K562 (cell line): Measurements from ENCODE around the gene STON1. TPM values are rescaled to one million over a fixed set of nuclear protein-coding genes. Genes with fewer than 3 reads are reported as not detected.

Experiments used
- ATAC-seq: fragments of 200-7000 bp; cut with Tn5 transposase; 3 replicates; pipeline ENCODE4 v1.9.1; 2020; ENCODE audit warnings: moderate library complexity
- BruUV-seq: library from RNA; stranded (reverse); fragments of 400-500 nt; replicated peaks from 2 replicates; lab custom pipeline; 2021; lab: Mats Ljungman, UMichigan
- CTCF ChIA-PET: fragments of 300-600 bp; formaldehyde crosslinking; extraction: SDS; loops from one replicate; lab custom pipeline; 2021; ENCODE audit warnings: low intra/inter-chr PET ratio; lab: Yijun Ruan, JAX
- POLR2A ChIA-PET: fragments of 300-600, 350-650 bp; sonication (Branson Sonifier 250); formaldehyde crosslinking; extraction: SDS; loops from one replicate; lab custom pipeline; 2021; ENCODE audit warnings: antibody characterized with exemption, inconsistent platforms; lab: Yijun Ruan, JAX
- DNase-seq, 4 experiments: peaks; one replicate each; pipeline versions ENCODE4 v3.0.0 to v3.0.0-alpha.2; 2011 to 2018; ENCODE audit warnings: low spot score in 3 of 4, mixed read lengths in 3 of 4; ENCODE audit errors: extremely low read depth in 1 of 4
- FAIRE-seq: peaks from 2 replicates; lab custom pipeline; 2011; peaks lifted over from hg19 to GRCh38; lab: Jason Lieb, UNC
- H2AFZ ChIP-seq: 2 replicates; pipeline ENCODE4 v1.6.0; 2011; ENCODE audit warnings: low read depth, low read length, control low read depth, inconsistent platforms
- H3K27ac ChIP-seq: fragments of 200-600 bp; 3 replicates; pipeline ENCODE4 v1.8.0; 2011; ENCODE audit warnings: low read depth, mild to moderate bottlenecking, control low read depth, inconsistent platforms, low read length, moderate library complexity, mixed read lengths; ENCODE audit errors: extremely low read depth
- H3K27me3 ChIP-seq, 2 experiments: fragments of 300-600 bp in 1 of 2; 2 replicates in 1 of 2; 3 replicates in 1 of 2; pipeline versions ENCODE4 v1.6.0 to v1.8.0; 2011; ENCODE audit warnings: inconsistent platforms in 2 of 2, low read length in 2 of 2, mild to moderate bottlenecking in 1 of 2, mixed read lengths in 1 of 2, moderate library complexity in 1 of 2; ENCODE audit not compliant: control insufficient read depth in 2 of 2, insufficient read depth in 2 of 2
- H3K36me3 ChIP-seq: fragments of 300-600 bp; 3 replicates; pipeline ENCODE4 v1.8.0; 2011; ENCODE audit warnings: mild to moderate bottlenecking, low read length, inconsistent platforms; ENCODE audit not compliant: control insufficient read depth, insufficient read depth
- H3K4me1 ChIP-seq, 2 experiments: fragments of 200-600 bp in 1 of 2; replicated peaks in 1 of 2; 2 replicates in 1 of 2; 3 replicates in 1 of 2; pipeline versions ENCODE4 v1.5.1 to v1.8.0; 2011; ENCODE audit warnings: inconsistent platforms in 2 of 2, low read length in 2 of 2, mild to moderate bottlenecking in 1 of 2, mixed read lengths in 1 of 2, moderate library complexity in 1 of 2; ENCODE audit not compliant: control insufficient read depth in 2 of 2, insufficient read depth in 2 of 2
- H3K4me2 ChIP-seq: 2 replicates; pipeline ENCODE4 v1.6.1; 2011; ENCODE audit warnings: low read length, control low read depth, inconsistent platforms, mixed read lengths; ENCODE audit not compliant: insufficient read depth
- H3K4me3 ChIP-seq: fragments of 200-600 bp; sonication (generic), shearing (Covaris generic); 2 replicates; pipeline ENCODE4 v1.5.1; 2016; ENCODE audit warnings: control low read depth, inconsistent platforms
- H3K79me2 ChIP-seq: fragments of 200-600 bp; 3 replicates; pipeline ENCODE4 v1.8.0; 2011; ENCODE audit warnings: low read length, inconsistent platforms; ENCODE audit not compliant: control insufficient read depth, insufficient read depth
- H3K9ac ChIP-seq, 2 experiments: 2 replicates each; pipeline versions ENCODE4 v1.6.0 to v1.6.1; 2011; ENCODE audit warnings: low read depth in 2 of 2, low read length in 2 of 2, control low read depth in 1 of 2, inconsistent platforms in 1 of 2, mild to moderate bottlenecking in 1 of 2, mixed read lengths in 1 of 2; ENCODE audit not compliant: insufficient read depth in 1 of 2
- H3K9me1 ChIP-seq: one replicate; pipeline ENCODE4 v1.6.0; 2011; ENCODE audit warnings: inconsistent platforms, mild to moderate bottlenecking, low read length, moderate library complexity; ENCODE audit not compliant: control insufficient read depth, insufficient read depth
- H3K9me3 ChIP-seq: replicated peaks from 2 replicates; pipeline ENCODE4 v1.5.1; 2011; ENCODE audit warnings: low read depth, low read length, inconsistent platforms; ENCODE audit not compliant: control insufficient read depth, insufficient read depth
- H4K20me1 ChIP-seq: replicated peaks from 2 replicates; pipeline ENCODE4 v1.6.1; 2011; ENCODE audit warnings: low read length, inconsistent platforms, mixed read lengths; ENCODE audit not compliant: control insufficient read depth, insufficient read depth
- ERF ChIP-seq: fragments of 450-650 bp; formaldehyde crosslinking; IDR thresholded peaks from 2 replicates; pipeline ENCODE4 v1.4.0; 2020; ENCODE audit warnings: mild to moderate bottlenecking, mixed read lengths
- GABPA ChIP-seq: fragments of 200-800 bp; sonication (Bioruptor generic); conservative IDR thresholded peaks from 2 replicates; pipeline ENCODE4 v1.6.1; 2016; ENCODE audit warnings: low read depth, missing genetic modification characterization, missing compliant biosample characterization
- HMG20B ChIP-seq: fragments of 250-450 bp; sonication (Bioruptor Pico); IDR thresholded peaks from 2 replicates; pipeline ENCODE4 v1.5.0; 2021; ENCODE audit warnings: mild to moderate bottlenecking
- HNRNPLL ChIP-seq: fragments of 200-400 bp; formaldehyde crosslinking; IDR thresholded peaks from 2 replicates; pipeline ENCODE4 v1.6.1; 2017; ENCODE audit warnings: low read length, low read depth, mild to moderate bottlenecking; ENCODE audit not compliant: poor library complexity, severe bottlenecking
- PPARD ChIP-seq: fragments of 250-450 bp; sonication (Bioruptor Pico); IDR thresholded peaks from 2 replicates; pipeline ENCODE4 v1.8.0; 2022; ENCODE audit warnings: inconsistent platforms, mild to moderate bottlenecking, moderate library complexity
- SMARCE1 ChIP-seq: fragments of 450-650 bp; IDR thresholded peaks from 2 replicates; pipeline ENCODE4 v1.7.1; 2016; ENCODE audit warnings: mild to moderate bottlenecking
- SREBF1 ChIP-seq: fragments of 150-350 bp; IDR thresholded peaks from 2 replicates; pipeline ENCODE4 v1.6.1; 2014; ENCODE audit warnings: antibody characterized with exemption, low read depth, low read length, borderline replicate concordance
- TSC22D4 ChIP-seq: fragments of 450-650 bp; IDR thresholded peaks from 2 replicates; pipeline ENCODE4 v1.6.1; 2016; ENCODE audit warnings: missing genetic modification characterization, missing biosample characterization, control low read depth
- ZNF175 ChIP-seq: fragments of 200-800 bp; sonication (Bioruptor generic); IDR thresholded peaks from 2 replicates; pipeline ENCODE4 v1.6.1; 2016; ENCODE audit warnings: low read depth, mild to moderate bottlenecking, missing genetic modification characterization, missing compliant biosample characterization
- ZNF41 ChIP-seq: fragments of 250-450 bp; sonication (Bioruptor Pico); conservative IDR thresholded peaks from 2 replicates; pipeline ENCODE4 v1.4.0; 2020; ENCODE audit warnings: mild to moderate bottlenecking
- WGBS: fragments of 100-300 bp; shearing (Covaris generic); methylation state at CpG from one replicate; pipeline ENCODE4 v1.1.6; 2016; ENCODE audit warnings: low coverage, mixed read lengths; ENCODE audit not compliant: insufficient coverage; ENCODE audit errors: missing lambda C conversion rate; 5-methylcytosine and 5-hydroxymethylcytosine counted together
- in situ Hi-C: fragments of 300-500 bp; cut with MboI; formaldehyde crosslinking; loops from 4 replicates; pipeline ENCODE4 v1.15.0; 2018; ENCODE audit warnings: inconsistent platforms, mixed read lengths
- intact Hi-C: fragments of 100-400 bp; cut with micrococcal nuclease; formaldehyde crosslinking; loops from 2 replicates; pipeline ENCODE4 v1.14.2; 2022
- polyA plus RNA-seq, 8 experiments: library from polyadenylated mRNA; depleted of rRNA in 4 of 8; stranded (reverse) in 5 of 8; unstranded in 3 of 8; fragments of >200 nt; fragmentation: Nextera tagmentation in 2 of 8; fragmentation: Illumina TruSeq in 1 of 8; extraction: Ambion mirVana in 2 of 8; extraction: Trizol in 1 of 8; gene quantifications; 2 replicates each; pipeline versions ENCODE4 v1.2.1 to v1.2.3, GENCODE V29; 2011 to 2014; ENCODE audit warnings: inconsistent platforms in 1 of 8, missing spikeins in 1 of 8
- total RNA-seq, 7 experiments: library from RNA; depleted of rRNA in 6 of 7; stranded (reverse); fragments of >200 nt in 6 of 7; fragmentation: Illumina TruSeq in 2 of 7; extraction: Trizol in 2 of 7; gene quantifications; 2 replicates each; pipeline versions ENCODE4 v1.2.1 to v1.2.3, GENCODE V29; 2011 to 2021; ENCODE audit warnings: low replicate concordance in 1 of 7
- TF ChIP-seq, protein P1 (sequence below): fragments of 250-450 bp; sonication (Bioruptor Pico); IDR thresholded peaks from 2 replicates; pipeline ENCODE4 v1.9.0; 2021; ENCODE audit warnings: mild to moderate bottlenecking, inconsistent platforms
- TF ChIP-seq, protein P2 (sequence below): IDR thresholded peaks from 2 replicates; pipeline ENCODE4 v1.6.1; 2011; ENCODE audit warnings: borderline replicate concordance, low read depth, mild to moderate bottlenecking, moderate library complexity, low read length; ENCODE audit not compliant: insufficient read depth, poor library complexity, severe bottlenecking
- TF ChIP-seq, protein P3 (sequence below), 3 experiments: fragments of 200-800 bp in 1 of 3; fragments of 250-450 bp in 1 of 3; fragments of 450-650 bp in 1 of 3; sonication (Bioruptor Pico) in 1 of 3; sonication (Bioruptor generic) in 1 of 3; formaldehyde crosslinking in 1 of 3; IDR thresholded peaks; 2 replicates each; pipeline versions ENCODE4 v1.6.1 to v1.8.0; 2016 to 2022; ENCODE audit warnings: mild to moderate bottlenecking in 2 of 3, missing genetic modification characterization in 2 of 3, missing compliant biosample characterization in 1 of 3, moderate library complexity in 1 of 3

STON1 gene
- total and polyA plus RNA-seq, 9 of the 15 experiments (the other 6 are each of a cell fraction or from before 2014, with no cell fraction given), result 0.07 to 1.2 (median 0.55) TPM

DNA sequence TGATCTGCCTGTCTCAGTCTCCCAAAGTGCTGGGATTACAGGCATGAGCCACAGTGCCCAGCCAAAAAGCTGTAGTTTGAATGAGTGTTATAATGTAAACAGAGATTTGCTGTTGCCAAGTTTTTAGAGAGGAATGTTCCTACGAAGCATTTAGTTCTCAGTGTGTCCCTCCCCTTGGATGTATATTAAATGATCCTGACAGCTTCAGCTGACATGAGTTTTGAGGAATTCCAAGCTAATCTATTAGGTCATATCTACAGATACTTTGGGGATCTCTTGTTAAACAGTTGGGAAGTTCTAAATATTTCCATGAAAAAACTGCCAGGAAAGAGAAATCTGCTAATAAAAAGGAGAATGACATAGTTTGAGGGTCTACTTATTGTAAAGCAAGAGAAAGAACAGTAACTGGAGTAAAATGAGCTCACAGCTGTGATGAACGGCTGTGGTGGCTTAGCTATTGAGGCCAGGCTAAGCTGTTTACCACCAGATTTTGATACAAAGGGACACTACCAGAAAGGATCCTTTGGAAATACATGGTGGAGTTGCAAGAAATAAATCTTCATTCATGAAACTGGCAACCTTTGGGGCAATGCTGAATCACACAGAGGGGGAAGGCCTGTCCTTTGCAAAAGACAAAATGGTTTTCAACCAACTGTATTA, 2.6 kb upstream of the STON1 start:
- no peaks in the 10 kb centered on the region for H3K9me1 ChIP-seq
- ChIA-PET POLR2A (interaction anchor here (1.1 to 1.2 kb wide), 2 partner anchors 18 to 19 kb away, joined by 3 to 4 read pairs; no protein-coding TSS in a partner anchor), CTCF (no interaction called here)
- no TSS peak for BruUV-seq
- no peak overlapping the region for H2AFZ ChIP-seq
- no peak overlapping the region for H3K4me2 ChIP-seq
- H3K27me3 ChIP-seq, result no peaks in the 10 kb centered on the region
- WGBS, result 40% methylated on average over 2 of the region's 2 CpGs
- no peak overlapping the region for H3K9ac ChIP-seq
- no peaks in the 10 kb centered on the region for H3K79me2 ChIP-seq
- no peak for FAIRE-seq
- H3K9me3 ChIP-seq, result no peaks in the 10 kb centered on the region
- H3K4me3 ChIP-seq, result no peak overlapping the region
- in situ Hi-C loops, result no loop called here
- intact Hi-C loops, result no loop called here
- ATAC-seq, result no peak
- no peaks in the 10 kb centered on the region for H3K36me3 ChIP-seq
- no peaks in the 10 kb centered on the region for H4K20me1 ChIP-seq
- peaks cover 3 to 12% of the 10 kb centered on the region in 2 experiments; a peak in 3 of 5 replicates for H3K4me1 ChIP-seq
- DNase-seq, result no peak
- no peak overlapping the region for H3K27ac ChIP-seq
- TF ChIP-seq TSC22D4 (tag), result no peak
- TF ChIP-seq GABPA, result no peak
- no peak for TF ChIP-seq SMARCE1
- TF ChIP-seq HMG20B (CRISPR knock-in tag), result no peak
- TF ChIP-seq SREBF1, result no peak
- no peak for TF ChIP-seq ERF (CRISPR knock-in tag)
- TF ChIP-seq, protein P1, sequence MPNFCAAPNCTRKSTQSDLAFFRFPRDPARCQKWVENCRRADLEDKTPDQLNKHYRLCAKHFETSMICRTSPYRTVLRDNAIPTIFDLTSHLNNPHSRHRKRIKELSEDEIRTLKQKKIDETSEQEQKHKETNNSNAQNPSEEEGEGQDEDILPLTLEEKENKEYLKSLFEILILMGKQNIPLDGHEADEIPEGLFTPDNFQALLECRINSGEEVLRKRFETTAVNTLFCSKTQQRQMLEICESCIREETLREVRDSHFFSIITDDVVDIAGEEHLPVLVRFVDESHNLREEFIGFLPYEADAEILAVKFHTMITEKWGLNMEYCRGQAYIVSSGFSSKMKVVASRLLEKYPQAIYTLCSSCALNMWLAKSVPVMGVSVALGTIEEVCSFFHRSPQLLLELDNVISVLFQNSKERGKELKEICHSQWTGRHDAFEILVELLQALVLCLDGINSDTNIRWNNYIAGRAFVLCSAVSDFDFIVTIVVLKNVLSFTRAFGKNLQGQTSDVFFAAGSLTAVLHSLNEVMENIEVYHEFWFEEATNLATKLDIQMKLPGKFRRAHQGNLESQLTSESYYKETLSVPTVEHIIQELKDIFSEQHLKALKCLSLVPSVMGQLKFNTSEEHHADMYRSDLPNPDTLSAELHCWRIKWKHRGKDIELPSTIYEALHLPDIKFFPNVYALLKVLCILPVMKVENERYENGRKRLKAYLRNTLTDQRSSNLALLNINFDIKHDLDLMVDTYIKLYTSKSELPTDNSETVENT, result no peak
- no peak for TF ChIP-seq ZNF175 (CRISPR knock-in tag)
- TF ChIP-seq, protein P2, sequence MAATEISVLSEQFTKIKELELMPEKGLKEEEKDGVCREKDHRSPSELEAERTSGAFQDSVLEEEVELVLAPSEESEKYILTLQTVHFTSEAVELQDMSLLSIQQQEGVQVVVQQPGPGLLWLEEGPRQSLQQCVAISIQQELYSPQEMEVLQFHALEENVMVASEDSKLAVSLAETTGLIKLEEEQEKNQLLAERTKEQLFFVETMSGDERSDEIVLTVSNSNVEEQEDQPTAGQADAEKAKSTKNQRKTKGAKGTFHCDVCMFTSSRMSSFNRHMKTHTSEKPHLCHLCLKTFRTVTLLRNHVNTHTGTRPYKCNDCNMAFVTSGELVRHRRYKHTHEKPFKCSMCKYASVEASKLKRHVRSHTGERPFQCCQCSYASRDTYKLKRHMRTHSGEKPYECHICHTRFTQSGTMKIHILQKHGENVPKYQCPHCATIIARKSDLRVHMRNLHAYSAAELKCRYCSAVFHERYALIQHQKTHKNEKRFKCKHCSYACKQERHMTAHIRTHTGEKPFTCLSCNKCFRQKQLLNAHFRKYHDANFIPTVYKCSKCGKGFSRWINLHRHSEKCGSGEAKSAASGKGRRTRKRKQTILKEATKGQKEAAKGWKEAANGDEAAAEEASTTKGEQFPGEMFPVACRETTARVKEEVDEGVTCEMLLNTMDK, result no peak
- no peak for TF ChIP-seq HNRNPLL
- no peak for TF ChIP-seq ZNF41 (CRISPR knock-in tag)
- no peak for TF ChIP-seq PPARD (CRISPR knock-in tag)
- TF ChIP-seq, protein P3, sequence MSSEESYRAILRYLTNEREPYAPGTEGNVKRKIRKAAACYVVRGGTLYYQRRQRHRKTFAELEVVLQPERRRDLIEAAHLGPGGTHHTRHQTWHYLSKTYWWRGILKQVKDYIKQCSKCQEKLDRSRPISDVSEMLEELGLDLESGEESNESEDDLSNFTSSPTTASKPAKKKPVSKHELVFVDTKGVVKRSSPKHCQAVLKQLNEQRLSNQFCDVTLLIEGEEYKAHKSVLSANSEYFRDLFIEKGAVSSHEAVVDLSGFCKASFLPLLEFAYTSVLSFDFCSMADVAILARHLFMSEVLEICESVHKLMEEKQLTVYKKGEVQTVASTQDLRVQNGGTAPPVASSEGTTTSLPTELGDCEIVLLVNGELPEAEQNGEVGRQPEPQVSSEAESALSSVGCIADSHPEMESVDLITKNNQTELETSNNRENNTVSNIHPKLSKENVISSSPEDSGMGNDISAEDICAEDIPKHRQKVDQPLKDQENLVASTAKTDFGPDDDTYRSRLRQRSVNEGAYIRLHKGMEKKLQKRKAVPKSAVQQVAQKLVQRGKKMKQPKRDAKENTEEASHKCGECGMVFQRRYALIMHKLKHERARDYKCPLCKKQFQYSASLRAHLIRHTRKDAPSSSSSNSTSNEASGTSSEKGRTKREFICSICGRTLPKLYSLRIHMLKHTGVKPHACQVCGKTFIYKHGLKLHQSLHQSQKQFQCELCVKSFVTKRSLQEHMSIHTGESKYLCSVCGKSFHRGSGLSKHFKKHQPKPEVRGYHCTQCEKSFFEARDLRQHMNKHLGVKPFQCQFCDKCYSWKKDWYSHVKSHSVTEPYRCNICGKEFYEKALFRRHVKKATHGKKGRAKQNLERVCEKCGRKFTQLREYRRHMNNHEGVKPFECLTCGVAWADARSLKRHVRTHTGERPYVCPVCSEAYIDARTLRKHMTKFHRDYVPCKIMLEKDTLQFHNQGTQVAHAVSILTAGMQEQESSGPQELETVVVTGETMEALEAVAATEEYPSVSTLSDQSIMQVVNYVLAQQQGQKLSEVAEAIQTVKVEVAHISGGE (CRISPR knock-in tag; IDR thresholded peaks at IDR 0.05), result no peak
